Measurements from ENCODE around the gene RAP1GAP. TPM values are rescaled to one million over a fixed set of nuclear protein-coding genes. Genes with fewer than 3 reads are reported as not detected.

RAP1GAP gene
- total and polyA plus RNA-seq, 9 of the 15 experiments (the other 6 are each of a cell fraction or from before 2014, with no cell fraction given): 0.29 to 30.2 (median 19.2) TPM

- Histone ChIP-seq H4K20me1 (replicated peaks; ENCODE audit: control insufficient read depth, insufficient read depth, low read length) (no peaks in the 10 kb centered on the region), H3K79me2 (ENCODE audit: control insufficient read depth, insufficient read depth, low read length) (no peaks in the 10 kb centered on the region), H3K9ac (ENCODE audit: insufficient read depth in 1 of 2, low read depth in 2 of 2, low read length in 2 of 2) (peak overlapping the region in 1 of 2 experiments; percentile 72; a peak in 2 of 4 replicates), H3K9me3 (replicated peaks; ENCODE audit: control insufficient read depth, insufficient read depth, low read depth, low read length) (no peaks in the 10 kb centered on the region), H3K27ac (ENCODE audit: extremely low read depth, low read depth, low read length) (no peak overlapping the region), H2AFZ (ENCODE audit: low read depth, low read length) (no peak overlapping the region), H3K27me3 (ENCODE audit: control insufficient read depth in 2 of 2, insufficient read depth in 2 of 2, low read length in 2 of 2) (no peaks in the 10 kb centered on the region), H3K4me2 (ENCODE audit: insufficient read depth, low read length) (no peak overlapping the region), H3K4me1 (replicated peaks in 1 of 2; ENCODE audit: control insufficient read depth in 2 of 2, insufficient read depth in 2 of 2, low read length in 2 of 2) (peaks cover 14 to 63% of the 10 kb centered on the region in 2 experiments), H3K36me3 (ENCODE audit: control insufficient read depth, insufficient read depth, low read length) (peaks cover 11% of the 10 kb centered on the region), H3K9me1 (ENCODE audit: control insufficient read depth, insufficient read depth, low read length) (peaks cover 10% of the 10 kb centered on the region), H3K4me3 (no peak overlapping the region)
- in situ Hi-C loops (cut with MboI) (no loop called here), intact Hi-C loops (cut with micrococcal nuclease) (no loop called here)
- ATAC-seq (no peak), DNase-seq (ENCODE audit: extremely low read depth in 1 of 4, low spot score in 3 of 4) (no peak), FAIRE-seq (no peak)
- ChIA-PET POLR2A (no interaction called here), CTCF (ENCODE audit: low intra/inter-chr PET ratio) (interaction anchor here (0.5 kb wide), 1 partner anchor 254 kb away, joined by 3 read pairs; no protein-coding TSS in a partner anchor)
- no TSS peak for BruUV-seq (replicated peaks)
- WGBS (ENCODE audit: insufficient coverage, low coverage, missing lambda C conversion rate): 76% methylated on average over 35 of the region's 39 CpGs
- TF ChIP-seq ZNF311 (CRISPR knock-in tag; IDR thresholded peaks at IDR 0.05) (no peak), POLR2G (IDR thresholded peaks at IDR 0.05; ENCODE audit: low read depth, low read length) (peak; percentile 22; the same call in 1 of the 2 replicates), SMC3 (conservative IDR thresholded peaks at IDR 0.05; ENCODE audit: insufficient read depth, low read depth, low read length) (no peak), OTX1 (CRISPR knock-in tag; IDR thresholded peaks at IDR 0.05) (0 out of 2 replicates have a peak, but pooled peaks have one; percentile 48)
These were observed 65.7 kb downstream of the RAP1GAP start for GRCh38 chr1:21603177-21604138.

All from K562 (cell line).